GM19328 (cell line): ENCODE data around the gene CCDC112.
A peak's percentile ranks its signal among the peaks of the same experiment; 100 is the strongest.
"Not testable (repeated sequence)": the region's sequence is repeated elsewhere in the genome, so short reads cannot be mapped to it uniquely, and the experiment has no call there.

ENCODE experiments used
- ATAC-seq: cut with Tn5 transposase; IDR thresholded peaks from one replicate; pipeline ENCODE4 v1.9.1; 2021; ENCODE audit warnings: mild to moderate bottlenecking, moderate library complexity; ENCODE audit not compliant: unreplicated experiment

CCDC112 gene, protein sequence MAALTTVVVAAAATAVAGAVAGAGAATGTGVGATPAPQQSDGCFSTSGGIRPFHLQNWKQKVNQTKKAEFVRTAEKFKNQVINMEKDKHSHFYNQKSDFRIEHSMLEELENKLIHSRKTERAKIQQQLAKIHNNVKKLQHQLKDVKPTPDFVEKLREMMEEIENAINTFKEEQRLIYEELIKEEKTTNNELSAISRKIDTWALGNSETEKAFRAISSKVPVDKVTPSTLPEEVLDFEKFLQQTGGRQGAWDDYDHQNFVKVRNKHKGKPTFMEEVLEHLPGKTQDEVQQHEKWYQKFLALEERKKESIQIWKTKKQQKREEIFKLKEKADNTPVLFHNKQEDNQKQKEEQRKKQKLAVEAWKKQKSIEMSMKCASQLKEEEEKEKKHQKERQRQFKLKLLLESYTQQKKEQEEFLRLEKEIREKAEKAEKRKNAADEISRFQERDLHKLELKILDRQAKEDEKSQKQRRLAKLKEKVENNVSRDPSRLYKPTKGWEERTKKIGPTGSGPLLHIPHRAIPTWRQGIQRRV

DNA sequence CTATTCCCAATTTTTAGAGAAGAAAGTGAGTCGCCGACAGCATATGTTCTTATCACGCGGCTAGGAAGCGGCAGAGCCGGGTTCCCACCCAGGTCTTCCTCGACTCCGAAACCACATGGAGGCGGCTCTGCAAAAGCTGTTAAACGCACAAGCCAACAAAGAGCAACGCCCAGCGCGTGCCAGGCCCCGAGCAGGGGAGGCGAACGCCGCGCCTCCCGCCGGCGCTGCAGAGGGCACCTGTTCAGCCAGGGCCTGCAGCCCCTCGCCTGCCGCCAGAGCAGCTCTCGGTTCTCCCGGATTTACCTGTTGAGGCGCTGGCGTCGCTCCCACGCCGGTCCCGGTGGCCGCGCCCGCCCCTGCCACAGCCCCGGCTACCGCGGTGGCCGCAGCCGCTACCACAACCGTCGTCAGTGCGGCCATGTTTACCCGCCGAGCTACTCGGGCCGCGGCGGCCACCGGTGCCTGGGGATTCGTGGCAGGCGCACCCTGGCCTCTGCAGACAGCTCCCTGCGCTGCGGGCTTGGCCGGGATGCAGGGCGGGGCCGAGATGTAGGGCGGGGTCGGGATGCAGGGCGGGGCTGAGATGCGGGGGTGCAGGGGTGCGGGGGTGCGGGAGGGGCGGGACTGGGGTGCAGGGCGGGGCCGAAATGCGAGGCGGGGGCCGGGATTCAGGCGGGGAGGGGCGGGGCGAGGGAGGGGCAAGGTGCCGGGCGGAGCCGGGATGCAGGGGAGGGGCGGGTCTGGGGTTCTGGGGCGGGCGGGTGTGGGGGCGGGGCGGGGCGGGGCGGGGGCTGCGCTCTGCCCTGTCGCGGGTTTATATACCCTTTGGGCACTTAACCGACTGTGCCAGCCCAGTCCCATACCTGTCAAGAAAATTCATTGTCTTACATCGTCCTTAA, at the start of gene CCDC112:
Gene CCDC112 (minus strand): TSS at position 531 of the 899 bp plus-strand sequence. CDS start 111 bp downstream, at position 420.
- peak; percentile 68 for ATAC-seq

DNA sequence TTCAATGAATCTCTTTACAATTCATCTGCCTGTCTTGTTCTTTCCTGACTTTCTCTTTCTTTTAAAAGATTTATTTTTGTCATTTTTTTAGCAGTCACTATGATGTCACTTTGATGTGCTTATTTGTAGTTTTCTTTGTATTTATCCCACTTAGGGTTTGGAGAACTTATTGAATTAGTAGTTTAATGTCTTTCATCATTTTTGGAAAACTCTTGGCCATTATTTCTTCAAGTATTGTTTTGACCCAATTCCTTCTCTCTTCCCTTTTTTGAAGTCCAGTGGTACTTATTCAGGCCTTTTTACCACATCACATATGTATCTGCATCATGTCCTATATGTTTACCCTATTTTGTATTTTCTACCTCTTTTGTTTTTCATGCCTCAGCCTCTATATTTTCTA, 48.9 kb upstream of the CCDC112 start:
- no peak for ATAC-seq

DNA sequence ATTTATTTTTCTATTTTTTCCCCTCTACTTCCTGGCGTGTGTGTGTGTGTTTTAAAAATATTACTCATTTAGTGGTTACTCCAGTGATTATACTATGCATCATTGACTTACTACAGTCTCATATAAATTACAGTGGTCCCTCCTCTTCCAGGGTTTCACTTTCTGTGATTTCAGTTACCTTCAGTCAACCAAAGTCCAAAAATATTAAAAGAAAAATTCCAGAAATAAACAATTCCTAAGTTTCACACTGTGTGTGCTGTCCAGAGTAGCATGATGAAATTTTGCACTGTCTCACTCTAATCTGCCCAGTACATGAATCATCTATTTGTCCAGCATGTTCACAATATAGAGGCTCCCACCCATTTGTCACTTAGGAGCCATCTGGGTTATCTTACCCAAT, 47.4 kb upstream of the CCDC112 start:
- no peak for ATAC-seq

DNA sequence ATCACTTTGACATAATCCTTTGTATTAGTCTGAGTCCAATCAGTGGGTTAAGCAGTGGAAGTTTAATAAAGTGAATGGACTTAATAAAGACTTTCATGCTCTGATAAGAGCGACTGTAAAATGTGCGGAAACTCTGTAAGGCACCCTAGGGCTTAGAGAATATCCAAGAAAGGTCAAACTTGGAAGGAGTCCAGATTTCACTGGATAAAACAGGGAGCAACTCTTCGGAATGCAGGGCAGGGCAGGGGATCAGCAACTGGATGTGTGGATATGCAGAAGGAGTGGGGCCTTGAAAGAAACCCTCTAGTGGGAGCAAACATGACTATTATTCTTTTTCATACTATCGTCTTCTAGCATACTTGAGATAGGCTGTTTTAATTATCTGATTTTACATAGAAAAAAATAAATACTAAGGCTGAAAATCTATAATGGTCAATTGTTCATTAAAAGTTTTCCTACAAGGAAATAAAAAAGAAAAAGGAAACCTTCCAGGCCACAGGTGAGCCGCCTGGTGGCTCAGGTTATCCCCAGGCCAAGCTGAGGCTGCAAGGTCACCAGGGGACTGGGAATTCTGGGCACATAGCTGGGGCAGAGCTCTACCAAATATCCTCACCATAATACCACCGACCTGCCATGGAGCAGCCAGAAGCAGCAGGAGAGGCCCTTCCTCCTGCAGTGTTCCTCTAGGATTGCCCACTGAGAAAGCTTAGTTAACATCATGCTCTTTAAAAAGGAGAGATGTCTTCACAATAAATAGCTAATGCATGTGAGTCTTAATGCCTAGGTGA, 46.3 kb upstream of the CCDC112 start:
- no peak for ATAC-seq

DNA sequence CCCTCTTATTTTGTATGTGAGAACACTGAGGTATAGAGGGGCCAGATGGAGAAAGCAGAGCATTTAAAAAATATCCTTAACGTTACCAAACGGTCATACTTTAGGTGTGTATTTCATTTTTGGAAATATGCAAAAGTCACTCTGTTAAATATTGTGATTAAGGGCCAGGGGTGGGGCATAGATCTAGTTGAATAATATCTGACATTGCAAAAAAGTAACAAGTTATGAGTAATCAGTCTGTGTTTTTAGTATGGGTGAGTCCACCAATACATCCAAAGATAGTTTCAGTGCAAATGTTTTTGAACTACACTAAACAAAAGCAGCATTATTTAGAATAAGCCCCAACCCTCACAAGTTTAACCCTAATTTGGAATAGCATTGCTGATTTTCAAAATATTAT, 45.3 kb upstream of the CCDC112 start:
- ATAC-seq, result no peak

DNA sequence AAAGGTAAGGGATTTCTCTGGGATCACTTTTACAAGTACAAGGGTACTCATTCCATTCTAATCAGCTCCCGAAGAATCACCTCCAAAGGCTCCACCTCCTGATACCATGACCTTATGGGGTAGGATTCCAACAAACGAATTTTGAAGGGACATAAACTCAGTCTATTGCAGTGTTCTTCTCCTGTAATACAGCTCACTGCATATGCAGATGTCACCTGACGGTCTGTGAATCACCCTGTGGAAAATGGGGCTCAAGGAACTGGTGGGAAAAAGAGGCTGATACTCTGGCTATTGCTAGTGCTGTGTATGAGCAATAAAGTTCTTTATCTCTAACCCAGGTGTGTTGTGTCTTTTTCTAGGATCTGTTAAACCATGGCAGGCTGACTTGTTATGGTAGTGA, 42.4 kb upstream of the CCDC112 start:
- ATAC-seq, result no peak

DNA sequence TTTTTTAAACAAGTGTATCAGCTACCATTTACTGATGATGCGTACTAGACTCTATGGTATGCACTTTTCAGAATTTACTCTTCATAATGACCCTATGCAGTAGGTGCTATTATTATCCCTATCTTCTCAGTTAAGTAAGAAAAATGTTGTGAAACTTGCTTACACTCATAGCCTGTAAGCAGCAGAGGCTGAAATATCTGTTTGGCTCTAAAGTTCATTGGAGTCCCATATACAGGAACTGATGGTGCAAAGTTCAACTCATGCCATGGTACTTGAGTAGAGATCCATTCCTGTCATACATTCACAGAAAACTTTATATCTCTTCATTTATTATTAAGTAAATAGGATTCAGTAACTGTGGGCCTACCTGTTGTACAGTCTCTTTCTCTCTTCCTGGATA, 41.4 kb upstream of the CCDC112 start:
- no peak for ATAC-seq

DNA sequence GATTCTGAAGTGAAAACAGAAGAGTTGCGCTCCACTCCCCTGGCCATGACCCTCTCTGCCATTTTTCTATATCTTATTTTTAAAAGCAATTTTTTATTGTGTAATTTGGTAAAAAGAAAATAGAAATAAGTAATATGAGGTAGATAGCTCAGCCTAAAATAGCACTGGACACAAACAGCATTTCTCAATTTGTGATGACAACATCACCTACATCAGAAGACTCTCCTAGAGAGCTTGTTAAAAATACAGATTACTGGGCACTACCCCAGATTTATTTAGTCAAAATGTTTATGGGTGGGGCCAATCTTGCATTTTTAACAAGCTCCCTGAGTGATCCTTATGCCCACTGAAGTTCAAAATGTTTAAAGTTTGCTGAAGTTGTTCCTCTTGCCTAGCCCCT, 40.5 kb upstream of the CCDC112 start:
- ATAC-seq, result no peak

DNA sequence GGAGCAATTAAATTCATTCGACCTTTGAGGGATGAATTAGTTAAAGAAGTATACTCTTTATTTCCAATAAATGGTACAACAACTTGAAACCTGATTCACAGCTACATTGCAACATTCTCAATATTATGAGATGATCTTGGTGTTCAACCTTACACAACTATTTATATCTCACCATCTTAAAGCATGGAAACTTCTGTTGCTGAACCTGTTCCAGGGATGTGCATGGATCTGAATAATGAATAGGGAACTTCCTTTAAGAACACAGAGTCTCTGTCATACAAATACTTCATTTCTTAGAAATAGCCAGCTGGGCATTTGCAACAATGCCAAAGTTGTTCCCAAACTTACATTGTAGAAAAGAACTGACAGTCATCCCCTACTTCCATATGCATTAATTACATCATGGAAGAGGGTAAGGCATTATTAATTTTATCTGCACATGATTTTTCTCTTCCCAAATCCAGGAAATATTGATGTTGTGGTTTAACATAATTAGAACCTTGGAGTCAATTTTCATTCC, 39.8 kb upstream of the CCDC112 start:
- no peak for ATAC-seq

DNA sequence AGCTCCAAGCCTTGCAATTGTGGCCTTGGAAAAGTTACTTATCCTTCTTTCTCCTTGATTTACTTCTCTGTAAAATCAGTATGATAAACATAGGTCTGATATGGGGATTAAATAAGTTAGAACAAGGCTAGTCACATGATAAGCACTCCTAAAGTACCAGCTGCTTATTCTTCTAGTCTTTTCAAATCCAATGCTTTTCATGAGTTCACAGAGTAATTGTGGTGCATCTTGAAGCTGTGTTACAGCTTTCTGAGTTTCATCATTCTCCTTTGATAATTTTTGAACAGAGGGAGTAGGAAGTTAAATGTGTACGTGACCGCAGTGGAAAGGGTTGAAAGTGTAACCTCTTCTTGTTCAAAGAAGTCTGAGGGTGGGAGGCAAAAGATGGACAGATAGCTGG, 38.8 kb upstream of the CCDC112 start:
- no peak for ATAC-seq

DNA sequence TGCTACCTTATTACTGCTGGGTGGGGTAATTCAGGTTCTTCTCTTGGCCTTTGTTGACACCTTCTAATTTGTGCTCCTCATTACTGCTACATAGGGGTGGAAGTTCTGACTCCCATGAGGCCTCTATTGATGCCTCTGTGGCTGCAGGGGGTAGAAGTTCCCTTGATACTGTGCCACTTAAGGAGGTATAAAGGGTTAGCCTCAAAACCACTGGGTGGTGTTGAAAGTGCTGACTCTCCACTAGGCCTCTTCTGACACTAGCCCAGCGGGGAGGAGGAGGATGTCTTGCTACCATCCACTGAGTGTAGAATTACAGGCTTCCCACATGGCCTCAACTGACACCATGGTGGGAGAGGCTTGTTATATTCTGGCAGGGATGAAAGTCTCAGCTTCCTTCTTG, 36.7 kb upstream of the CCDC112 start:
- ATAC-seq, result no peak

DNA sequence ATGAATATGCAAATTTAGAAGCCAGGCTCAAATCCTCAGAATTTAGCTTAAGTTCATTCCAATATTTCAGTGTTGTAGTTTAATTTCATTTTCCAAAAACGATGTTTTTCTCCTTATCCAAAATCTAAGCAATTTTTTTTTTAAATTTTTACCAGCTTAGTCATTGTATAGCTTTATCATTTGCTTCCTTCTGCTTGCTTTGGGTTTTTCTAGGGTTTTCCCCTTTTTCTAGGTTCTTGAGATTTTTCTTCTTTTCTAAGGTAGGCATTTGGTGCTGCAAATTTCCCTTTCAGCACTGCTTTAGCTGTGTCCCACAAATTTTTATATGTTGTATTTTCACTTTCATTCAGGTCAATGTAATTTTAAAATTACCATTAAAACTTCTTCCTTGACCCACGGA, 34.4 kb upstream of the CCDC112 start:
- ATAC-seq, result no peak

DNA sequence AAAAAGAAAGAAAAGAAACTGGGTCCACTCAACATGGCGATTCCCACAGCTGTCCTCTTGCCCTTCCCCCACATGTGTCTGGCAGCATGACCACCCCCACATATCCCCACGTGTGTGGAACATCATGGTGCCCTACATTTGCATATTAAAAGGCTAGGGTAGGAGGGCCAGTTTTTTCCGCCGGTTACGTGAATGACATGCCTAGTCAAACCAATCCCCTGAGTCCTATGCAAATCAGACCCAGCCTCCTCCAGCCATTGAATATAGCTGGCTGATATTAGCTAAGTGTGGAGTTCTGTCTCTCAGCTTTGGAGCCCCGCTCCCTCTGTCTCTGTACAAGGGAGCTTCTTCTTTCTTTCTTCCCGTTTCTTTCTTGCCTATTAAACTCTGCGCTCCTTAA, 33.0 kb upstream of the CCDC112 start:
- no peak for ATAC-seq

DNA sequence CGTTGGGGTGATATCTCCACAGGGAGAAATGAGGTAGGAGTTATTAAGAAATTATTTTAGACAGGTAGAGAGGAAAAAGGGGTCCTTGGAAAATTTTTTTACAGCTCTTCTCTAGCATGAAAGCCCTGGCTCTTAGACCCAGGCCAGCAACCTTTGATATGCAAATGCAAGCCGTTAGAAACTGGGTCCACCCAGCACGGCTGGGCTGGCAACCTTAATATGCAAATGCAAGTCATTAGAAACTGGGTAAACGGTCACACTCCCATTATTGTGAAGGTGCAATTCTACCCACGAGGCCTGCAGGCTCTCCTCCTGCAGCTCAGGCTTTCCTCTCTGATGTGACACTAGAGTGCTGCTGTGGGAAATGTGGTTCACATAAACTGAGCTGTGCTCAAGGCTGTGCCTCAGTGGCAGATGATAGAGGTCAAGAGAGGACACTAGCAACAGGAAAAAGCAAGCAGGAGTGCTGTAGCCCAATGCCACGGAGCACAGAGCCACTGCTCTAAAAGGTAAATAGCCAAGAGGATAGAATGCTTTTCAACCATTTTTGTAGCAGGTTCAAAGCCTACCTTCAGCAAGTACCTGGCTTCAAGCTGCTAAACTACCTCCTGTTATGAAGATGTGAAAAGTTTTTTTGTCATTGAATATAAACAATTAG, 32.3 kb upstream of the CCDC112 start:
- not testable (repeated sequence) for ATAC-seq

DNA sequence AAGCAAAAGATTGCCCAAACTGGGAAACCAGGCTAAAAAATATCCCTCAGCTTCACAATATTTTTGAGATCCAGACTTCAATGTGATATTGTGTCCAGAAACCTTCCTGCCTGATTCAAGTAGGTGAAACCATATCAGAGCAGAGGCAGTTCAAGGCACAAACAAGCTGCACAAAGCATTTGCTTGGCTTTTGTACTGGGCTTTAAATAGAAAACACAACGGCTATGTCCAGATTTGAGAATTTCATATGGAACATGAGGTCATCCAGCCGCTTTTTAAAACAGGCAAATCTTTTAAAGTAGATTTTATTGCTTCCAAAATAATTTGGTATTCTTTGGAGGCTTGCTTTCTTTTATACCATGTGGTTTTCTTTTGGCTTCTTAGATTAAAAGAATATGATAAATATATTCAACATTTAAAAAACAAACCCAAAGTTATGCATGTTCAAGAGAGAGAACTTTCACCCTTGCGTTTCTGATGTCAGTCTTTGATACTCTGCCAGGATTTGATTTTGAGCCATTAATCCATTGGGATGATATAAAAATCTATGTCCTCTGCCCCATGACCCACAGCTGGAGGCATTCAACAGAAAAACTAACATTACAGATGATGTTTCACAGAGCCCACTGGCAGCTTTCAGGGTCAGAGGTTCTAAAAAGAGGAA, 29.0 kb upstream of the CCDC112 start:
- no peak for ATAC-seq

DNA sequence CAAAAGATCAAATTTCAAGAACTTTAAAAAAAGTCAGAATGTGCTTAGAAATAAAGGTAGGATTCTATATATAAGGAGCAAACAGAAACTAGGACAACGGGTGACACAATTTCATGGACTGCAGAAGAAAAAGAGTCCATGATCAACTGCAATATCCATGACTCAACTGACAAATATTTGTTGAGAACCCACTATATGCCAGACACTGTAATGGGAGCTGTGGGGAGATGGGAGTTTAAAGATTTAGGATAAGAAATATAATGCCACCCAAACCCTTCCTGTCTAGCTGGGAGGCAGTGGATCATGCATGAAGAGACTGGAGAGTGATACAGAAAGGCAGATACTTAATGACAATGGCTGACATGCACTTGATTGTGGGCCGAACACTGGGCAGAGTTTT, 27.6 kb upstream of the CCDC112 start:
- ATAC-seq, result no peak

DNA sequence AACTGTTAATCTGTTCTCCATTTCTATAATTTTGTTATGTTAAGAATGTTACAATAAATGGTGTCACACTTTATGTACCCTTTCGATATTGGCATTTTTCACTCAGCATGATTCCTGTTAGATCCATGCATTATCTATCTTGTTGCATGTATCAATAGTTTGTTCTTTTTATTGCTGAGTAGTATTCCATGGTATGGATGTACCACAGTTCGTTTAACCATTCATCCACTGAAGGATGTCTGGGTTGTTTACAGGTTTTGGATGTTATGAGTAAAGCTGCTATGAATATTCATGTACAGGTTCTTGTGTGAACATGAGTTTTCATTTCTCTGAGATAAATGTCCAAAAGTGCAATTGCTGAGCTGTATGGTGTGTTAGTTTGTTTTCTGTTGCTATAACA, 26.3 kb upstream of the CCDC112 start:
- no peak for ATAC-seq

DNA sequence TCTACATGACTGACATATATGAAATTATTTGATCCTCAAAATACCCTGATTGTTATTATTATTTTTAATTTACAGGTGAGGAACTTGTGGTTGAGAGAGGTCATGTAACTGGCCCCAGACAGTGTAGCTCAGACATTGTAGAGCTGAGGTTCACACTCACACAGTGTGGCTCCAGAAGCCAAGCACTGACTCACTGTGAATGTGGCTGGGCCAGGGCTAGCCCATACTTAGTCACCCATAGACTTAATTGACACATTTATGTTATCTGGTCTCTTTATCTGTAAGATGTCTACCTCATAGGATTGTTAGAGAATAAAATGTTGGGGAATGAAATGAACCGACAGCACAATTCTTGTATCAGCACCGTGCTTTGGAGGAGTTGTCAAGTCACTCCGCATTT, 24.9 kb upstream of the CCDC112 start:
- ATAC-seq, result no peak

DNA sequence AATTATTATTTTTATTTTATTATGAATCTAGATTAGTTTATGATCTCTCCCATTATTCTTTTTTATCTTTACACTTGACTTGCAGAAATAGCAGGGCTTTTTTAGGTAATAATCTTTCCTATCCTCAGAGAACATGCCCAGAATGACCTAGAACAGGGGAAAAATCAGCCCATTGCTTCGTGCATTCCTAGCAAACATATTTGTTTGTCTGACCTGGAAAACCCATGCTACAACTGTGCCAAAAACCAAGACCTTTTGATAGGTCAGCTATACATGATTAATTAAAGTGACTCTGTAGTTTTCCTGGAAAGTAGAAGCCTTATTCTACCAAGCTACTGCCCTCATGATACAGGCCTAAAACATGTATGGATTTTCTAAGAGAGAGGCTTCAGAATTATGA, 24.1 kb upstream of the CCDC112 start:
- no peak for ATAC-seq

DNA sequence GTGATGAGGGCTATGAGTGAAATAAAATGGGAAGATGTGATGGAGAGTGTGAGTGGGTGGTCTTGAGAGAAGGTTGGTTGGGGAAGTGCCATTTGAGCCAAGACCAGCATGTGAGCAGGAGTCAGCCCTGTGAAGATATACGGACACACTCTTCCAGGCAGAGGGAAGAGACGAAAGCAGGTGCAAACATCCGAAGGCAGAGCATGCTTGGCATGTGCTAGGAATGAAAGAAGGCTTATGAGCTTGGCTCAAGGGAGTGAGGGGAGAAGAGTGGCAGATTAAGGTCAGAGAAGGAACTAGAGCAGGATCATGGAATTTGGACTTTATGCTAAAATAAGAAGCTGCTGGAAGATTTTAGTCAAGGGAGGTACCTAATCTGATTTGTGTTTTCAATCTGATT, 23.6 kb upstream of the CCDC112 start:
- no peak for ATAC-seq
